Neural cell (in vitro differentiated cells): Measurements from ENCODE around the gene PPEF2. TPM values are rescaled to one million over a fixed set of nuclear protein-coding genes. Genes with fewer than 3 reads are reported as not detected.
A peak's percentile ranks its signal among the peaks of the same experiment; 100 is the strongest.
"Not testable (repeated sequence)": the region's sequence is repeated elsewhere in the genome, so short reads cannot be mapped to it uniquely, and the experiment has no call there.

Experiments
- H2AFZ ChIP-seq: fragments of 200-600, 300-800 bp; sonication (generic), shearing (Covaris generic); 2 replicates; pipeline ENCODE4 v1.6.0; 2014; ENCODE audit warnings: low read depth, mild to moderate bottlenecking, antibody characterized with exemption, low read length, moderate library complexity
- H3F3A ChIP-seq: fragments of 200-600 bp; shearing (Covaris generic); 2 replicates; pipeline ENCODE4 v1.6.1; 2016; ENCODE audit warnings: mild to moderate bottlenecking, moderate library complexity, mixed read lengths, antibody characterized with exemption, low read length; ENCODE audit not compliant: insufficient read depth, poor library complexity, severe bottlenecking
- H3K27ac ChIP-seq: fragments of 200-600, 300-800 bp; sonication (generic), shearing (Covaris generic); 2 replicates; pipeline ENCODE4 v1.5.1; 2014; ENCODE audit warnings: mild to moderate bottlenecking, low read length, moderate library complexity
- H3K27me3 ChIP-seq: fragments of 300-800, 200-600 bp; sonication (generic), shearing (Covaris generic); 2 replicates; pipeline ENCODE4 v1.6.0; 2014; ENCODE audit warnings: mild to moderate bottlenecking, low read depth, low read length, moderate library complexity; ENCODE audit not compliant: insufficient read depth
- H3K36me3 ChIP-seq: fragments of 300-800, 200-600 bp; sonication (generic), shearing (Covaris generic); 2 replicates; pipeline ENCODE4 v1.5.1; 2014; ENCODE audit warnings: mild to moderate bottlenecking, antibody characterized with exemption, low read length, moderate library complexity; ENCODE audit not compliant: insufficient read depth
- H3K4me2 ChIP-seq: fragments of 300-800, 200-600 bp; sonication (generic), shearing (Covaris generic); 2 replicates; pipeline ENCODE4 v1.6.0; 2014; ENCODE audit warnings: mild to moderate bottlenecking, low read length
- H3K4me3 ChIP-seq: fragments of 300-800, 200-600 bp; sonication (generic), shearing (Covaris generic); 2 replicates; pipeline ENCODE4 v1.5.1; 2014; ENCODE audit warnings: mild to moderate bottlenecking, low read length, moderate library complexity
- H3K79me2 ChIP-seq: fragments of 200-600 bp; shearing (Covaris generic); replicated peaks from 2 replicates; pipeline ENCODE4 v1.6.0; 2014; ENCODE audit warnings: mild to moderate bottlenecking, low read length, moderate library complexity; ENCODE audit not compliant: insufficient read depth
- H3K9ac ChIP-seq: fragments of 300-800, 200-600 bp; sonication (generic), shearing (Covaris generic); 2 replicates; pipeline ENCODE4 v1.6.1; 2016; ENCODE audit warnings: mild to moderate bottlenecking, low read length, mixed read lengths
- H3K9me2 ChIP-seq: fragments of 200-600 bp; shearing (Covaris generic); 2 replicates; pipeline ENCODE4 v1.6.1; 2016; ENCODE audit warnings: mild to moderate bottlenecking, low read length, mixed read lengths; ENCODE audit not compliant: insufficient read depth
- H3K9me3 ChIP-seq: fragments of 200-600, 300-800 bp; sonication (generic), shearing (Covaris generic); 2 replicates; pipeline ENCODE4 v1.6.1; 2016; ENCODE audit warnings: mild to moderate bottlenecking, mixed run types, low read length, moderate library complexity, mixed read lengths
- H4K20me1 ChIP-seq: fragments of 200-600 bp; shearing (Covaris generic); 2 replicates; pipeline ENCODE4 v1.6.1; 2016; ENCODE audit warnings: mild to moderate bottlenecking, mixed run types; ENCODE audit not compliant: insufficient read depth
- EZH2 ChIP-seq: fragments of 200-600, 300-800 bp; shearing (Covaris generic), sonication (generic); IDR thresholded peaks from 2 replicates; pipeline ENCODE4 v1.6.1; 2014; ENCODE audit warnings: antibody characterized with exemption, low read length, borderline replicate concordance, mild to moderate bottlenecking; ENCODE audit not compliant: insufficient read depth, poor library complexity, severe bottlenecking
- MXI1 ChIP-seq: fragments of 450-650 bp; conservative IDR thresholded peaks from 2 replicates; pipeline ENCODE4 v1.6.1; 2014; ENCODE audit warnings: antibody characterized with exemption, mild to moderate bottlenecking; ENCODE audit not compliant: poor library complexity, severe bottlenecking
- RAD21 ChIP-seq: fragments of 450-650 bp; conservative IDR thresholded peaks from 2 replicates; pipeline ENCODE4 v1.6.1; 2014; ENCODE audit warnings: antibody characterized with exemption, mild to moderate bottlenecking, moderate library complexity
- SMC3 ChIP-seq: fragments of 450-650 bp; conservative IDR thresholded peaks from 2 replicates; pipeline ENCODE4 v1.6.1; 2014; ENCODE audit warnings: antibody characterized with exemption, mild to moderate bottlenecking, moderate library complexity; ENCODE audit not compliant: poor library complexity
- TAF1 ChIP-seq: IDR thresholded peaks from 2 replicates; pipeline ENCODE4 v1.6.1; 2012; ENCODE audit warnings: low read depth
- polyA plus RNA-seq: library from polyadenylated mRNA; depleted of rRNA; stranded (reverse); fragments of >200 nt; gene quantifications from 2 replicates; pipeline ENCODE4 v1.2.3, GENCODE V29; 2014
- TF ChIP-seq, protein P1 (sequence below): fragments of 450-650 bp; IDR thresholded peaks from 2 replicates; pipeline ENCODE4 v1.5.1; 2014; ENCODE audit warnings: antibody characterized with exemption, mild to moderate bottlenecking, moderate library complexity; ENCODE audit not compliant: poor library complexity, severe bottlenecking
- TF ChIP-seq, protein P2 (sequence below): IDR thresholded peaks from 2 replicates; pipeline ENCODE4 v1.6.1; 2012; ENCODE audit warnings: borderline replicate concordance

Gene PPEF2
- polyA plus RNA-seq, 1 donor from 2014 or later, result 0.28 TPM

GRCh38 chr4:75848171-75848760, 54.0 kb downstream of the PPEF2 start:
- not testable (repeated sequence) for H3K4me3 ChIP-seq, H3K9me2 ChIP-seq, H4K20me1 ChIP-seq, H3K36me3 ChIP-seq, H3K79me2 ChIP-seq, H3K9ac ChIP-seq, H3F3A ChIP-seq, H2AFZ ChIP-seq, H3K27me3 ChIP-seq, H3K9me3 ChIP-seq, H3K4me2 ChIP-seq, H3K27ac ChIP-seq
- TF ChIP-seq SMC3 (peak; percentile 71), RAD21 (peak; percentile 80)
- TF ChIP-seq, protein P1, sequence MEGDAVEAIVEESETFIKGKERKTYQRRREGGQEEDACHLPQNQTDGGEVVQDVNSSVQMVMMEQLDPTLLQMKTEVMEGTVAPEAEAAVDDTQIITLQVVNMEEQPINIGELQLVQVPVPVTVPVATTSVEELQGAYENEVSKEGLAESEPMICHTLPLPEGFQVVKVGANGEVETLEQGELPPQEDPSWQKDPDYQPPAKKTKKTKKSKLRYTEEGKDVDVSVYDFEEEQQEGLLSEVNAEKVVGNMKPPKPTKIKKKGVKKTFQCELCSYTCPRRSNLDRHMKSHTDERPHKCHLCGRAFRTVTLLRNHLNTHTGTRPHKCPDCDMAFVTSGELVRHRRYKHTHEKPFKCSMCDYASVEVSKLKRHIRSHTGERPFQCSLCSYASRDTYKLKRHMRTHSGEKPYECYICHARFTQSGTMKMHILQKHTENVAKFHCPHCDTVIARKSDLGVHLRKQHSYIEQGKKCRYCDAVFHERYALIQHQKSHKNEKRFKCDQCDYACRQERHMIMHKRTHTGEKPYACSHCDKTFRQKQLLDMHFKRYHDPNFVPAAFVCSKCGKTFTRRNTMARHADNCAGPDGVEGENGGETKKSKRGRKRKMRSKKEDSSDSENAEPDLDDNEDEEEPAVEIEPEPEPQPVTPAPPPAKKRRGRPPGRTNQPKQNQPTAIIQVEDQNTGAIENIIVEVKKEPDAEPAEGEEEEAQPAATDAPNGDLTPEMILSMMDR, result peak; percentile 81

- Histone ChIP-seq H3K4me3 (no peak overlapping the region), H3K4me2 (no peak overlapping the region), H3K27me3 (no peaks in the 10 kb centered on the region), H3K36me3 (no peaks in the 10 kb centered on the region), H3K9ac (no peak overlapping the region), H3K27ac (no peak overlapping the region), H4K20me1 (no peaks in the 10 kb centered on the region), H3K9me3 (no peaks in the 10 kb centered on the region), H2AFZ (no peak overlapping the region), H3K79me2 (no peaks in the 10 kb centered on the region), H3K9me2 (no peaks in the 10 kb centered on the region), H3F3A (no peaks in the 10 kb centered on the region)
- no peak for TF ChIP-seq MXI1
- no peak for TF ChIP-seq RAD21
- TF ChIP-seq EZH2, result no peak
Observed at GRCh38 chr4:75845992-75846391, 56.3 kb downstream of the PPEF2 start.

DNA sequence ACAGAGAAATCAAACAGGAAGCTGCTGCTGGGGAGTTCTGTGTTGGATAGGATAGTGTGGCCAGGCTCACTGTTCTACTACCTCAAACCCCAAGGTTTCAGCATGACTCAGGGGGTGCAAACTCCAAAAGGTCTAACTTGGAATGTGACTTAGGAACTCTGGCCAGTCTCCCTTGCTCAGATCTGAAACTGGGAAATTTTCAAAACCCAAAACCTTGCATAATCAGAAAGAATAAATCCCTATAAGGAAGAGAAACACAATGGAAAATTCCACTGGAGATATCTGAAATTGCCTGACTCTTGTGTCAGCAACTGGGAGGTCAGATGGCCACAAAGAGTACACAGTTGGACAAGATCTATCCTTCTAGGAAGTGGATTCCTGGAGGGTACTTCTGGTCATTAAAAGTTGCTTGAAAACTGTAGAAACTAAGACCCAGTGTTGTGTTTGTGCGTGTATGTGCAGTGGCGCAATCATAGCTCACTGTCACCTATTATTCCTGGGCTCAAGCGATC, 58.0 kb downstream of the PPEF2 start:
- no peaks in the 10 kb centered on the region for H3K36me3 ChIP-seq
- H3K9ac ChIP-seq, result no peak overlapping the region
- H2AFZ ChIP-seq, result no peak overlapping the region
- H4K20me1 ChIP-seq, result no peaks in the 10 kb centered on the region
- H3K79me2 ChIP-seq, result no peaks in the 10 kb centered on the region
- no peaks in the 10 kb centered on the region for H3K27me3 ChIP-seq
- H3K9me2 ChIP-seq, result no peaks in the 10 kb centered on the region
- no peak overlapping the region for H3K4me2 ChIP-seq
- TF ChIP-seq TAF1, result no peak
- TF ChIP-seq, protein P1, result no peak
- no peak for TF ChIP-seq EZH2
- TF ChIP-seq, protein P2, sequence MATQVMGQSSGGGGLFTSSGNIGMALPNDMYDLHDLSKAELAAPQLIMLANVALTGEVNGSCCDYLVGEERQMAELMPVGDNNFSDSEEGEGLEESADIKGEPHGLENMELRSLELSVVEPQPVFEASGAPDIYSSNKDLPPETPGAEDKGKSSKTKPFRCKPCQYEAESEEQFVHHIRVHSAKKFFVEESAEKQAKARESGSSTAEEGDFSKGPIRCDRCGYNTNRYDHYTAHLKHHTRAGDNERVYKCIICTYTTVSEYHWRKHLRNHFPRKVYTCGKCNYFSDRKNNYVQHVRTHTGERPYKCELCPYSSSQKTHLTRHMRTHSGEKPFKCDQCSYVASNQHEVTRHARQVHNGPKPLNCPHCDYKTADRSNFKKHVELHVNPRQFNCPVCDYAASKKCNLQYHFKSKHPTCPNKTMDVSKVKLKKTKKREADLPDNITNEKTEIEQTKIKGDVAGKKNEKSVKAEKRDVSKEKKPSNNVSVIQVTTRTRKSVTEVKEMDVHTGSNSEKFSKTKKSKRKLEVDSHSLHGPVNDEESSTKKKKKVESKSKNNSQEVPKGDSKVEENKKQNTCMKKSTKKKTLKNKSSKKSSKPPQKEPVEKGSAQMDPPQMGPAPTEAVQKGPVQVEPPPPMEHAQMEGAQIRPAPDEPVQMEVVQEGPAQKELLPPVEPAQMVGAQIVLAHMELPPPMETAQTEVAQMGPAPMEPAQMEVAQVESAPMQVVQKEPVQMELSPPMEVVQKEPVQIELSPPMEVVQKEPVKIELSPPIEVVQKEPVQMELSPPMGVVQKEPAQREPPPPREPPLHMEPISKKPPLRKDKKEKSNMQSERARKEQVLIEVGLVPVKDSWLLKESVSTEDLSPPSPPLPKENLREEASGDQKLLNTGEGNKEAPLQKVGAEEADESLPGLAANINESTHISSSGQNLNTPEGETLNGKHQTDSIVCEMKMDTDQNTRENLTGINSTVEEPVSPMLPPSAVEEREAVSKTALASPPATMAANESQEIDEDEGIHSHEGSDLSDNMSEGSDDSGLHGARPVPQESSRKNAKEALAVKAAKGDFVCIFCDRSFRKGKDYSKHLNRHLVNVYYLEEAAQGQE, result no peak
- TF ChIP-seq MXI1, result no peak
- no peak overlapping the region for H3K27ac ChIP-seq
- no peak overlapping the region for H3K4me3 ChIP-seq
- H3F3A ChIP-seq, result no peaks in the 10 kb centered on the region
- H3K9me3 ChIP-seq, result no peaks in the 10 kb centered on the region
